ENCODE measurements around the gene MZB1. TPM values are rescaled to one million over a fixed set of nuclear protein-coding genes. Genes with fewer than 3 reads are reported as not detected.
"Not testable (repeated sequence)": the region's sequence is repeated elsewhere in the genome, so short reads cannot be mapped to it uniquely, and the experiment has no call there.

The MZB1 gene
- total RNA-seq, 2 donors from 2014 or later, result 39.9 to 55.2 TPM

GRCh38 chr5:139355900-139356299 lies 33.8 kb downstream of the MZB1 start:
- not testable (repeated sequence) for H3K4me3 Mint-ChIP-seq; H3K27me3 Mint-ChIP-seq; H3K27ac Mint-ChIP-seq; ATAC-seq (replicated peaks); H3K9me3 Mint-ChIP-seq
- H3K36me3 Mint-ChIP-seq (ENCODE audit: low read depth), result peaks cover 85% of the 10 kb centered on the region
- peaks cover 18% of the 10 kb centered on the region for H3K4me1 Mint-ChIP-seq

- H3K27me3 Mint-ChIP-seq, result no peaks in the 10 kb centered on the region
- no peak overlapping the region for H3K4me3 Mint-ChIP-seq
- H3K36me3 Mint-ChIP-seq (ENCODE audit: low read depth), result peaks cover 81% of the 10 kb centered on the region
- H3K27ac Mint-ChIP-seq, result no peak overlapping the region
- no peaks in the 10 kb centered on the region for H3K9me3 Mint-ChIP-seq
- H3K4me1 Mint-ChIP-seq, result peaks cover 18% of the 10 kb centered on the region
- ATAC-seq (replicated peaks), result no peak
These were observed 35.5 kb downstream of the MZB1 start for GRCh38 chr5:139354186-139354585.

DNA sequence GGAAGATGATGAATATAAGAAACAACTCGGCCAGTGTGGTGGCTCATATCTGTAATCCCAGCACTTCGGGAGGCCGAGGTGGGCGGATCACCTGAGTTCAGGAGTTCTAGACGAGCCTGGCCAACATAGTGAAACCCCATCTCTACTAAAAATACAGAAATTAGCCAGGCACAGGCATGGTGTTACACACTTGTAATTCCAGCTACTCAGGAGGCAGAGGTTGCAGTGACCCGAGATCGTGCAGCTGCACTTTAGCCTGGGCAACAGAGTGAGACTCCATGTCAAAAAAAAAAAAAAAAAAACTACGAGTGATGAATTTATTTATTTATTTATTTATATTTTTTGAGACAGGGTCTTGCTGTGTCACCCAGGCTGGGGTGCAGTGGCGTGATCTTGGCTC lies 41.9 kb downstream of the MZB1 start:
- not testable (repeated sequence) for H3K27ac Mint-ChIP-seq; ATAC-seq (replicated peaks)

GRCh38 chr5:139345442-139345841 lies 44.3 kb downstream of the MZB1 start:
- Mint-ChIP-seq H3K4me3 (peak overlapping the region; percentile 100), H3K36me3 (ENCODE audit: low read depth) (peaks cover 82% of the 10 kb centered on the region), H3K4me1 (peaks cover 28% of the 10 kb centered on the region)
- not testable (repeated sequence) for H3K9me3 Mint-ChIP-seq; ATAC-seq (replicated peaks); H3K27ac Mint-ChIP-seq; H3K27me3 Mint-ChIP-seq

More for the DNA sequence above, 41.9 kb downstream of the MZB1 start:
- not testable (repeated sequence) for H3K9me3 Mint-ChIP-seq, H3K4me3 Mint-ChIP-seq, H3K27me3 Mint-ChIP-seq
- Mint-ChIP-seq H3K4me1 (peaks cover 18% of the 10 kb centered on the region), H3K36me3 (ENCODE audit: low read depth) (peaks cover 81% of the 10 kb centered on the region)

DNA sequence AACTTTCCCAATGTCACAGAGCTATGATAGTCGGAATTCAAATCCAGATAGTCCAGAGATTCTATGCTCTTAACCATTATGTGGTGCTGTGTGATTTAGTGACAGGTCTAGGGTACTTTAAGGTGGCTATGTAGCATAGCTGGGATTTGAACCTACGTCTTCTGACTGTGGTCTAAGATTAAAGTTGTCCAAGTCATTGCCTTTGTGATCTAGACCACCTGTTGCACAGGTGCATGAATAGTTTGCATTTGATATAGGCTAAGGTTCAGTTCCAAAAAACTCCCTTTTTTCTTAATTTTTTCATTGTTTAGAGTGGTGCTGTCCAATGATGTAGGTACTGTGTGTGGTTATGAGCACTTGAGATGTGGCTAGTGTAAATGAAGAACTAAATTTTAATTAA lies 45.5 kb downstream of the MZB1 start:
- H3K9me3 Mint-ChIP-seq, result no peaks in the 10 kb centered on the region
- H3K4me1 Mint-ChIP-seq, result peaks cover 28% of the 10 kb centered on the region
- ATAC-seq (replicated peaks), result no peak
- H3K27me3 Mint-ChIP-seq, result no peaks in the 10 kb centered on the region
- peaks cover 76% of the 10 kb centered on the region for H3K36me3 Mint-ChIP-seq (ENCODE audit: low read depth)
- H3K27ac Mint-ChIP-seq, result no peak overlapping the region
- peak overlapping the region; percentile 100 for H3K4me3 Mint-ChIP-seq

DNA sequence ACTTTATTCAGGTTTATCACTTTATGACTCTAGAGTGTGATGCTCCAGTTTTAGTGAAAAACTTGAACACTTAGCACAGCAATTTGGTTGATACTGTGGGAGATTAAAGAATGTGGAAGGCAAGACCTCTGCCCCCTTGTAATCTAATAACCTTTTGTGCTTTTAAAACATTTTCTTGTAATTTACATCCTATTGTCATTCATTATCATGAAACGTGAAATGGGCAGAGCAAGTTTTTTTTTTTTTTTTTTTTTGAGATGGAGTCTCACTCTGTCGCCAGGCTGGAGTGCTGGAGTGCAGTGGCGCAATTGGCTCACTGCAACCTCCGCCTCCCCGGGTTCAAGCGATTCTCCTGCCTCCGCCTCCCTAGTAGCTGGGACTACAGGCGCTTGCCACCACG lies 46.2 kb downstream of the MZB1 start:
- no peaks in the 10 kb centered on the region for H3K9me3 Mint-ChIP-seq
- peaks cover 28% of the 10 kb centered on the region for H3K4me1 Mint-ChIP-seq
- ATAC-seq (replicated peaks), result no peak
- no peaks in the 10 kb centered on the region for H3K27me3 Mint-ChIP-seq
- H3K36me3 Mint-ChIP-seq (ENCODE audit: low read depth), result peaks cover 69% of the 10 kb centered on the region
- peak overlapping the region; percentile 100 for H3K4me3 Mint-ChIP-seq
- H3K27ac Mint-ChIP-seq, result peak overlapping the region; percentile 99

GRCh38 chr5:139342423-139342723 lies 47.3 kb downstream of the MZB1 start:
- ATAC-seq (replicated peaks), result no peak
- peak overlapping the region; percentile 100 for H3K4me3 Mint-ChIP-seq
- peaks cover 28% of the 10 kb centered on the region for H3K4me1 Mint-ChIP-seq
- no peaks in the 10 kb centered on the region for H3K9me3 Mint-ChIP-seq
- no peaks in the 10 kb centered on the region for H3K27me3 Mint-ChIP-seq
- peaks cover 61% of the 10 kb centered on the region for H3K36me3 Mint-ChIP-seq (ENCODE audit: low read depth)
- H3K27ac Mint-ChIP-seq, result peak overlapping the region; percentile 99

- peaks cover 29% of the 10 kb centered on the region for H3K4me1 Mint-ChIP-seq
- peak within 1 kb of the TSS; percentile 99 for H3K27ac Mint-ChIP-seq
- peaks cover 56% of the 10 kb centered on the region for H3K36me3 Mint-ChIP-seq (ENCODE audit: low read depth)
- no peaks in the 10 kb centered on the region for H3K27me3 Mint-ChIP-seq
- peak within 1 kb of the TSS; percentile 100 for H3K4me3 Mint-ChIP-seq
- ATAC-seq (replicated peaks), result peak; percentile 92
- no peaks in the 10 kb centered on the region for H3K9me3 Mint-ChIP-seq
These were observed 47.9 kb downstream of the MZB1 start, which contains the start of gene PAIP2 for GRCh38 chr5:139341689-139342422. TSS of gene PAIP2 (plus strand) at chr5:139341854. CDS start at chr5:139363785, 21,931 bp downstream.

DNA sequence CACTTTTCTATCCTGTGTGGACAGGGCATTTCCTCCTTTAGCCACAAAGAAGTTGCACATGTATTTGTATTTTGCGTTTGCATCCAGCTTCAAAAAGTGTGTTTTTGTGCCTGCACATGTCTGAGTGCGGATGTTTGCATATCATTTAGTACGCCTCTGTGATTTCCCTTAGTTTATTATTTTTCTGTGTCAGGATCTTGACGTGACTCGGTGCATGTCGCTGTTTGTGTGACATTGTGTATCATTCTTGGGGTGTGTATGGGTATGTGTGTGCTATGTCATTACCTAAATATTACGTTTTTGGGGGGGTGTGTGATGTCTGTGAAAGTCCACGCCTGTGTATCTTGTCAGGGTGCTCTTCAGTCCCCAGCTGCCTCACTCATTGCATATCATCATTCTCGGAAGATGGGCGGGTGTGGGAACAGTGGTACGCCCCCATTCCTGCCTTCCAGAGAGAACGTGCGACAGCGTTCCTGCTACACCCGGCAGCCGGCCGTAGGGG lies 48.5 kb downstream of the MZB1 start:
- Mint-ChIP-seq H3K27ac (peak overlapping the region; percentile 99), H3K27me3 (no peaks in the 10 kb centered on the region), H3K36me3 (ENCODE audit: low read depth) (peaks cover 51% of the 10 kb centered on the region), H3K4me3 (peak overlapping the region; percentile 100), H3K4me1 (peaks cover 33% of the 10 kb centered on the region), H3K9me3 (no peaks in the 10 kb centered on the region)
- ATAC-seq (replicated peaks), result no peak

DNA sequence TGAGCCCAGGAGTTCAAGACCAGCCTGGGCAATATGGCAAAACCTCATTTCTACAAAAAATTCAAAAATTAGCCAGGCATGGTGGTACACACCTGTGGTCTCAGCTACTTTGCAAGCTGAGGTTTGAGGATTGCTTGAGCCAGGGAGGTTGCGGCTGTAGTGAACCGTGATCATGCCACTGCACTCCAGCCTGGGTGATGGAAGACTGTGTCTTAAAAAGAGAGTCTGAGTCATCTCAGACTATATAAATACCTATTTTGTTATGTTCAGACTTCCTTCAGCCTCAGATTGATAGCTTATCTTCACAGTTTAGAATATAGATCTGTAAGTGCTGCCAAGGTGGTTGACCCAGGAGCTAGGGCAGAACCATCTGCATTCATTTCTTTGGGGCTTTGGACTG lies 49.7 kb downstream of the MZB1 start:
- Mint-ChIP-seq H3K4me1 (peaks cover 28% of the 10 kb centered on the region), H3K27ac (peak overlapping the region; percentile 99), H3K36me3 (ENCODE audit: low read depth) (peaks cover 42% of the 10 kb centered on the region), H3K4me3 (peak overlapping the region; percentile 100), H3K9me3 (no peaks in the 10 kb centered on the region), H3K27me3 (no peaks in the 10 kb centered on the region)
- ATAC-seq (replicated peaks), result no peak

Other genes starting within 250 kb of the MZB1 start
- gene SIL1, start 191.5 kb downstream of the MZB1 start, total RNA-seq, result 10 to 100 TPM; 24.4 to 27.0 TPM
- 100 to 1,000 TPM; 184 to 204 TPM for gene MATR3, start 96.2 kb downstream of the MZB1 start, total RNA-seq
- 100 to 1,000 TPM; 102 to 157 TPM for gene PAIP2, start 48.1 kb downstream of the MZB1 start, total RNA-seq
- 1 to 10 TPM in 1 of 2 donors, under 1 TPM in 1; 0.95 to 1.6 TPM for gene SLC23A1, start 6.6 kb downstream of the MZB1 start, total RNA-seq
- gene PROB1, start 5.2 kb upstream of the MZB1 start, total RNA-seq, result 1 to 10 TPM; 4.7 to 6.4 TPM
- gene SPATA24, start 14.2 kb upstream of the MZB1 start, total RNA-seq, result 1 to 10 TPM; 5.6 to 9.2 TPM
- gene DNAJC18, start 49.6 kb upstream of the MZB1 start, total RNA-seq, result 10 to 100 TPM; 23.4 to 41.5 TPM
- 1 to 10 TPM; 3.3 to 4.1 TPM for gene ECSCR, start 72.8 kb upstream of the MZB1 start, total RNA-seq
- gene SMIM33, start 81.1 kb upstream of the MZB1 start, total RNA-seq, result under 1 TPM; 0.54 to 0.90 TPM
- 100 to 1,000 TPM; 360 to 423 TPM for gene STING1, start 92.8 kb upstream of the MZB1 start, total RNA-seq
- 100 to 1,000 TPM; 200 to 270 TPM for gene UBE2D2, start 171.4 kb upstream of the MZB1 start, total RNA-seq